Neural progenitor cell (in vitro differentiated cells): ENCODE data around the gene C2CD4C. TPM values are rescaled to one million over a fixed set of nuclear protein-coding genes. Genes with fewer than 3 reads are reported as not detected.
"Not testable (repeated sequence)": the region's sequence is repeated elsewhere in the genome, so short reads cannot be mapped to it uniquely, and the experiment has no call there.

Experiments used
- DNase-seq: peaks from one replicate; pipeline ENCODE4 v3.0.0-alpha.2; 2016; ENCODE audit warnings: low spot score
- H2AFZ ChIP-seq: fragments of 200-600 bp; sonication (generic); replicated peaks from 2 replicates; pipeline ENCODE4 v1.6.1; 2016; ENCODE audit warnings: antibody characterized with exemption
- H3F3A ChIP-seq: fragments of 200-600 bp; sonication (generic); 2 replicates; pipeline ENCODE4 v1.6.1; 2016; ENCODE audit warnings: antibody characterized with exemption, low read depth
- H3K27ac ChIP-seq: fragments of 200-600 bp; sonication (generic); 2 replicates; pipeline ENCODE4 v1.5.1; 2016; ENCODE audit warnings: mild to moderate bottlenecking
- H3K27me3 ChIP-seq: fragments of 200-600 bp; sonication (generic); 2 replicates; pipeline ENCODE4 v1.6.1; 2016; ENCODE audit warnings: mild to moderate bottlenecking, moderate library complexity
- H3K36me3 ChIP-seq: fragments of 200-600 bp; sonication (generic); 2 replicates; pipeline ENCODE4 v1.5.1; 2016
- H3K4me1 ChIP-seq: fragments of 200-600 bp; sonication (generic); 2 replicates; pipeline ENCODE4 v1.6.1; 2016; ENCODE audit warnings: mixed run types
- H3K4me2 ChIP-seq: fragments of 200-600 bp; sonication (generic); 2 replicates; pipeline ENCODE4 v1.6.1; 2016
- H3K4me3 ChIP-seq: fragments of 200-600 bp; sonication (generic); 2 replicates; pipeline ENCODE4 v1.5.1; 2016
- H3K79me2 ChIP-seq: fragments of 200-600 bp; sonication (generic); 2 replicates; pipeline ENCODE4 v1.6.1; 2016; ENCODE audit warnings: low read depth
- H3K9ac ChIP-seq: fragments of 200-600 bp; sonication (generic); 2 replicates; pipeline ENCODE4 v1.6.1; 2016
- H3K9me3 ChIP-seq: fragments of 200-600 bp; sonication (generic); 2 replicates; pipeline ENCODE4 v1.5.1; 2016; ENCODE audit warnings: low read depth
- H4K20me1 ChIP-seq: fragments of 200-600 bp; sonication (generic); 2 replicates; pipeline ENCODE4 v1.6.1; 2016; ENCODE audit warnings: low read depth
- H3K27ac Mint-ChIP-seq: 3 replicates; pipeline ENCODE4 v1.8.0; 2021; ENCODE audit warnings: mixed read lengths
- H3K27me3 Mint-ChIP-seq: 2 replicates; pipeline ENCODE4 v1.8.0; 2022; ENCODE audit warnings: low read depth, mild to moderate bottlenecking, inconsistent platforms, moderate library complexity, mixed read lengths; ENCODE audit not compliant: insufficient read depth
- H3K36me3 Mint-ChIP-seq: 3 replicates; pipeline ENCODE4 v1.8.0; 2021; ENCODE audit warnings: mixed read lengths
- H3K4me1 Mint-ChIP-seq: 3 replicates; pipeline ENCODE4 v1.8.0; 2021; ENCODE audit warnings: mixed read lengths
- H3K4me3 Mint-ChIP-seq: 3 replicates; pipeline ENCODE4 v1.8.0; 2021; ENCODE audit warnings: mild to moderate bottlenecking, moderate library complexity, mixed read lengths
- H3K9me3 Mint-ChIP-seq: 3 replicates; pipeline ENCODE4 v1.8.0; 2020; ENCODE audit warnings: mixed read lengths
- CTCF ChIP-seq: fragments of 200-600 bp; sonication (generic); IDR thresholded peaks from 2 replicates; pipeline ENCODE4 v1.5.1; 2017; ENCODE audit warnings: antibody characterized with exemption, mild to moderate bottlenecking
- EZH2 ChIP-seq: fragments of 200-600 bp; sonication (generic); IDR thresholded peaks from 2 replicates; pipeline ENCODE4 v1.6.1; 2017; ENCODE audit warnings: antibody characterized with exemption, mild to moderate bottlenecking, moderate library complexity
- EZH2phosphoT487 ChIP-seq: fragments of 200-600 bp; sonication (generic); IDR thresholded peaks from 2 replicates; pipeline ENCODE4 v1.6.1; 2017; ENCODE audit warnings: antibody characterized with exemption
- total RNA-seq: library from RNA; depleted of rRNA; stranded (reverse); fragments of >200 nt; gene quantifications from 2 replicates; pipeline ENCODE4 v1.2.3, GENCODE V29; 2015; ENCODE audit warnings: low replicate concordance

The C2CD4C gene
- total RNA-seq, 1 donor from 2014 or later: 2.3 TPM

GRCh38 chr19:411723-412355 lies 2.9 kb upstream of the C2CD4C start:
- Mint-ChIP-seq H3K36me3 (no peaks in the 10 kb centered on the region), H3K27ac (no peak overlapping the region), H3K4me3 (peak overlapping the region; percentile 63), H3K9me3 (peaks cover 2% of the 10 kb centered on the region), H3K27me3 (peaks cover 6% of the 10 kb centered on the region), H3K4me1 (peaks cover 15% of the 10 kb centered on the region)
- no peak overlapping the region for H3K27ac ChIP-seq
- peaks cover 23% of the 10 kb centered on the region for H3K4me1 ChIP-seq
- H4K20me1 ChIP-seq: no peaks in the 10 kb centered on the region
- peak overlapping the region; percentile 41 for H3K4me2 ChIP-seq
- H3F3A ChIP-seq: peaks cover 18% of the 10 kb centered on the region
- H3K79me2 ChIP-seq: no peaks in the 10 kb centered on the region
- H3K9ac ChIP-seq: no peak overlapping the region
- no peak for DNase-seq
- H3K36me3 ChIP-seq: no peaks in the 10 kb centered on the region
- peaks cover 16% of the 10 kb centered on the region for H3K27me3 ChIP-seq
- no peak for TF ChIP-seq EZH2
- TF ChIP-seq EZH2phosphoT487: no peak
- no peak for TF ChIP-seq CTCF
- no peak overlapping the region for H3K4me3 ChIP-seq
- no peak overlapping the region for H2AFZ ChIP-seq
- H3K9me3 ChIP-seq: no peaks in the 10 kb centered on the region

GRCh38 chr19:411121-411722 lies 2.3 kb upstream of the C2CD4C start:
- not testable (repeated sequence) for H4K20me1 ChIP-seq, DNase-seq, H3K79me2 ChIP-seq, H3K4me2 ChIP-seq, H3K36me3 ChIP-seq, H3K27me3 Mint-ChIP-seq, H3K36me3 Mint-ChIP-seq, H2AFZ ChIP-seq, H3K9ac ChIP-seq, H3K4me3 ChIP-seq, H3K27ac Mint-ChIP-seq, H3K27ac ChIP-seq, H3K9me3 Mint-ChIP-seq, H3K9me3 ChIP-seq
- peaks cover 14% of the 10 kb centered on the region for H3K4me1 Mint-ChIP-seq
- peaks cover 16% of the 10 kb centered on the region for H3K27me3 ChIP-seq
- H3F3A ChIP-seq: peaks cover 18% of the 10 kb centered on the region
- peak overlapping the region; percentile 63 for H3K4me3 Mint-ChIP-seq
- peaks cover 21% of the 10 kb centered on the region for H3K4me1 ChIP-seq

- peak overlapping the region; percentile 53 for H3K4me3 Mint-ChIP-seq
- peaks cover 6% of the 10 kb centered on the region for H3K27me3 Mint-ChIP-seq
- Histone ChIP-seq H3F3A (peaks cover 26% of the 10 kb centered on the region), H3K9me3 (no peaks in the 10 kb centered on the region), H2AFZ (no peak overlapping the region), H3K36me3 (no peaks in the 10 kb centered on the region), H3K27me3 (peaks cover 16% of the 10 kb centered on the region), H3K4me3 (no peak overlapping the region), H3K4me1 (peaks cover 21% of the 10 kb centered on the region), H4K20me1 (peaks cover 3% of the 10 kb centered on the region), H3K9ac (no peak overlapping the region), H3K79me2 (no peaks in the 10 kb centered on the region), H3K4me2 (no peak overlapping the region), H3K27ac (no peak overlapping the region)
- H3K36me3 Mint-ChIP-seq: no peaks in the 10 kb centered on the region
- TF ChIP-seq EZH2phosphoT487 (no peak), EZH2 (no peak), CTCF (no peak)
- H3K4me1 Mint-ChIP-seq: peaks cover 18% of the 10 kb centered on the region
- H3K27ac Mint-ChIP-seq: no peak overlapping the region
- peaks cover 2% of the 10 kb centered on the region for H3K9me3 Mint-ChIP-seq
- DNase-seq: no peak
These were observed 1.4 kb upstream of the C2CD4C start for GRCh38 chr19:410243-410781.
